ENCODE data around the gene CLDN2.

CLDN2 gene

DNA sequence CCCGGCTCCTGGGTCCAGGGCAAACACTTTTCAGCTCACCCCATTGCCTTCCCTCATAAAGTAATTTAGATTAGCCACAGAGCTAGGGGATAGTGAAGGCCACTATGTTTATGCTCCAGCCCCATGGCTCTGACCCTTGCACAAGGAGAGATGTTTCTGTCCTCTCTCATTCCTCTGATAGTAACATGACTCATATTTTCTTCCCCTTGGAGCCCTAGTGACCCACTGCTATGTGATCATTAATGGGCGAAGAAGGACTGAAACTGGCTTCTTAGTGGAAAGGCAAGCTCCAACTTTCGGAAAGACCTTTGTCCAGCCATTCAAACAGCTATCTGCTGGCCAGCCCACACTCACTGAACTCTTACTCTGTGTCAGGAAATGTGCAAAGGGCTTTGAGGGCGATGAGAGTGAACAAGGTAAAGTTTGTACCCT, 12.3 kb downstream of the CLDN2 start:
- no peak for TF ChIP-seq Cebpa-rat (IDR thresholded peaks at IDR 0.05)
- peaks cover 0 to 8% (median 0%) of the 10 kb centered on the region in 10 experiments; a peak in 5 of 20 replicates for H3K4me1 ChIP-seq
- H3K4me2 ChIP-seq = no peak overlapping the region
- no peak overlapping the region for H3K27ac ChIP-seq
- no peak overlapping the region for H3K9ac ChIP-seq
- no peak overlapping the region for H3K4me3 ChIP-seq
- peaks cover 0 to 6% (median 0%) of the 10 kb centered on the region in 11 experiments; a peak in 5 of 22 replicates for H4K20me1 ChIP-seq
- peaks cover 89 to 98% (median 96%) of the 10 kb centered on the region in 11 experiments for H3K27me3 ChIP-seq
- no peaks in the 10 kb centered on the region for H3K9me3 ChIP-seq (replicated peaks in 1 of 11)
- H3K36me3 ChIP-seq = no peaks in the 10 kb centered on the region

- Histone ChIP-seq H3K4me2 (peak overlapping the region in 2 of 11 experiments; percentile 12 to 16; a peak in 2 of 22 replicates), H4K20me1 (peaks cover 0 to 6% (median 0%) of the 10 kb centered on the region in 11 experiments; a peak in 5 of 22 replicates), H3K36me3 (no peaks in the 10 kb centered on the region), H3K9ac (no peak overlapping the region), H3K4me3 (no peak overlapping the region), H3K9me3 (replicated peaks in 1 of 11) (no peaks in the 10 kb centered on the region), H3K4me1 (peaks cover 0 to 8% (median 0%) of the 10 kb centered on the region in 10 experiments; a peak in 5 of 20 replicates), H3K27me3 (peaks cover 89 to 98% (median 96%) of the 10 kb centered on the region in 11 experiments), H3K27ac (no peak overlapping the region)
- no peak for TF ChIP-seq Cebpa-rat (IDR thresholded peaks at IDR 0.05)
These were observed 12.8 kb downstream of the CLDN2 start for GRCh38 chrX:106932960-106933537.

GRCh38 chrX:106933538-106933961, 13.3 kb downstream of the CLDN2 start:
- no peak overlapping the region for H3K4me3 ChIP-seq
- H4K20me1 ChIP-seq = peaks cover 0 to 6% (median 0%) of the 10 kb centered on the region in 11 experiments; a peak in 5 of 22 replicates
- peaks cover 89 to 98% (median 96%) of the 10 kb centered on the region in 11 experiments for H3K27me3 ChIP-seq
- peaks cover 0 to 8% (median 0%) of the 10 kb centered on the region in 10 experiments; a peak in 5 of 20 replicates for H3K4me1 ChIP-seq
- no peak for TF ChIP-seq Cebpa-rat (IDR thresholded peaks at IDR 0.05)
- H3K36me3 ChIP-seq = no peaks in the 10 kb centered on the region
- H3K9me3 ChIP-seq (replicated peaks in 1 of 11) = no peaks in the 10 kb centered on the region
- H3K9ac ChIP-seq = no peak overlapping the region
- H3K27ac ChIP-seq = no peak overlapping the region
- H3K4me2 ChIP-seq = peak overlapping the region in 2 of 11 experiments; percentile 12 to 16; a peak in 2 of 22 replicates

DNA sequence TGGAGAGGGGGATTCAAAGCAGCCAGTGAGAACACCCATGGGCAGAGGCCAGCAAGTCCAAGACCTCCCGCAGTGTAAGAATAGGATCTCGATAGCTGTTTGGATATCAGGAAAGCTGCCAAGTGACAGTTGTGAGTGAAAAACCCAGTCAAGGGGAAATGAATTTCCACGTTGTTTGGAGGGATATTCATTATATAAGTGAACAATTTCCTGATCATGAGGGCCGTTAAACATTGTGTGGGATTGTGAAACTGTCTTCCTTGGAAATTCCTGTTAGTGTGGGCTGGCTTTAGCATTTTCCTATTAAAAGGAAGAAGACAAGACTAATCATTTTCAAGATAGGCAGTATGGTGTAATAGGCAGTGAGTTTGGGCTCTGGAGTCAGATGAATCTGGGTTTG, 15.0 kb downstream of the CLDN2 start:
- no peak overlapping the region for H3K4me2 ChIP-seq
- peaks cover 0 to 6% (median 0%) of the 10 kb centered on the region in 11 experiments; a peak in 4 of 22 replicates for H4K20me1 ChIP-seq
- no peak overlapping the region for H3K9ac ChIP-seq
- peaks cover 0 to 8% (median 0%) of the 10 kb centered on the region in 10 experiments; a peak in 5 of 20 replicates for H3K4me1 ChIP-seq
- no peak overlapping the region for H3K4me3 ChIP-seq
- no peaks in the 10 kb centered on the region for H3K9me3 ChIP-seq (replicated peaks in 1 of 11)
- peaks cover 91 to 98% (median 97%) of the 10 kb centered on the region in 11 experiments for H3K27me3 ChIP-seq
- H3K27ac ChIP-seq = no peak overlapping the region
- H3K36me3 ChIP-seq = no peaks in the 10 kb centered on the region
- TF ChIP-seq Cebpa-rat (IDR thresholded peaks at IDR 0.05) = no peak

DNA sequence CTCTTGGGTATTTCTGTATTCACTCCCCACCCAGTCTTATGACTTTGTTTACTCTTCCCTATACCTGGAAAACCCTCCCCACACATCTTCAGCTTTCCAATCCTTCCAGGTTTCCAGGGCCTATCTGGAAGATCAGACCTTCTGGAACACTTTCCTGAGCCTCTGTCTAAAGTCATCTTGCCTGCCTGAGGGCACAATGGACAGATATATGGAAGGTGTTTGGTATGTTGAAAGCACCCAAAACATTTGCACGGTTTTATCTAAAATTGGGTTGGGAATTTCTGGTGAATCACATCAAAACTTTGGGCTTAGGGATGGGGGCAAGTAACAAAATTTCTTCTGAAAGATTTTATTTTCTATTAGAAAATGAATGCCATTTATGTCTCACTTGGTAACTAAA, 16.0 kb downstream of the CLDN2 start:
- H3K4me2 ChIP-seq = no peak overlapping the region

GRCh38 chrX:106939566-106939965, 19.4 kb downstream of the CLDN2 start:
- Histone ChIP-seq H3K9ac (no peak overlapping the region), H3K27me3 (peaks cover 94 to 98% (median 97%) of the 10 kb centered on the region in 11 experiments), H3K36me3 (peaks cover 0 to 13% (median 0%) of the 10 kb centered on the region in 11 experiments; a peak in 2 of 22 replicates), H4K20me1 (no peaks in the 10 kb centered on the region; a peak in 1 of 22 replicates), H3K4me1 (no peaks in the 10 kb centered on the region), H3K27ac (no peak overlapping the region), H3K4me2 (no peak overlapping the region), H3K4me3 (no peak overlapping the region), H3K9me3 (replicated peaks in 1 of 11) (no peaks in the 10 kb centered on the region)
- TF ChIP-seq Cebpa-rat (IDR thresholded peaks at IDR 0.05) = no peak

More for the DNA sequence above, 16.0 kb downstream of the CLDN2 start:
- Histone ChIP-seq H3K27me3 (peaks cover 88 to 98% (median 96%) of the 10 kb centered on the region in 11 experiments), H3K4me1 (peaks cover 0 to 8% (median 0%) of the 10 kb centered on the region in 10 experiments; a peak in 5 of 20 replicates), H3K27ac (no peak overlapping the region), H3K36me3 (no peaks in the 10 kb centered on the region; a peak in 1 of 22 replicates), H3K4me3 (no peak overlapping the region), H3K9me3 (replicated peaks in 1 of 11) (no peaks in the 10 kb centered on the region), H3K9ac (no peak overlapping the region), H4K20me1 (peaks cover 0 to 6% (median 0%) of the 10 kb centered on the region in 11 experiments; a peak in 4 of 22 replicates)
- TF ChIP-seq Cebpa-rat (IDR thresholded peaks at IDR 0.05) = no peak

GRCh38 chrX:106940068-106940467, 19.9 kb downstream of the CLDN2 start:
- H3K4me2 ChIP-seq = no peak overlapping the region
- no peak for TF ChIP-seq Cebpa-rat (IDR thresholded peaks at IDR 0.05)
- no peaks in the 10 kb centered on the region; a peak in 1 of 22 replicates for H4K20me1 ChIP-seq
- H3K9me3 ChIP-seq (replicated peaks in 1 of 11) = no peaks in the 10 kb centered on the region
- no peak overlapping the region for H3K4me3 ChIP-seq
- peaks cover 0 to 13% (median 0%) of the 10 kb centered on the region in 11 experiments; a peak in 2 of 22 replicates for H3K36me3 ChIP-seq
- no peak overlapping the region for H3K9ac ChIP-seq
- H3K27me3 ChIP-seq = peaks cover 97 to 100% (median 99%) of the 10 kb centered on the region in 11 experiments
- no peaks in the 10 kb centered on the region for H3K4me1 ChIP-seq
- no peak overlapping the region for H3K27ac ChIP-seq

DNA sequence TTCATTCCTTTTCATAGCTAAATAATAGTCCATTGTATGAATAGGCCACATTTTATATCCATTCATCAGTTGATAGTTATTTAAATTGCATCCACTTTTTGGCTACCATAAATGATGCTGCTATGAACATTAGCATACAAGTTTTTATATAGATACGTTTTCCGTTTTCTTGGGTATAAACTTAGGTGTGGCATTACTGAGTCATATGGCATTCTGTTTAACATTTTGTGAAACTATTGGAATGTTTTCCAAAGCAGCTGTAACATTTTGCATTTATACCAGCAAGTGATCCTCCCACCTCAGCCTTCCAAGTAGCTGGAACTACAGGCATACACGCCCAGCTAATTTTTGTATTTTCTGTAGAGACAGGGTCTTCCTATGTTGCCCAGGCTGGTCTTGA, 26.3 kb downstream of the CLDN2 start:
- Histone ChIP-seq H3K9ac (no peak overlapping the region), H3K4me1 (no peaks in the 10 kb centered on the region), H3K36me3 (peaks cover 0 to 11% (median 0%) of the 10 kb centered on the region in 11 experiments; a peak in 2 of 22 replicates), H3K27ac (no peak overlapping the region), H4K20me1 (no peaks in the 10 kb centered on the region), H3K27me3 (peaks cover 89 to 98% (median 97%) of the 10 kb centered on the region in 11 experiments), H3K9me3 (replicated peaks in 1 of 11) (no peaks in the 10 kb centered on the region), H3K4me3 (no peak overlapping the region), H3K4me2 (no peak overlapping the region)
- TF ChIP-seq Cebpa-rat (IDR thresholded peaks at IDR 0.05) = no peak

DNA sequence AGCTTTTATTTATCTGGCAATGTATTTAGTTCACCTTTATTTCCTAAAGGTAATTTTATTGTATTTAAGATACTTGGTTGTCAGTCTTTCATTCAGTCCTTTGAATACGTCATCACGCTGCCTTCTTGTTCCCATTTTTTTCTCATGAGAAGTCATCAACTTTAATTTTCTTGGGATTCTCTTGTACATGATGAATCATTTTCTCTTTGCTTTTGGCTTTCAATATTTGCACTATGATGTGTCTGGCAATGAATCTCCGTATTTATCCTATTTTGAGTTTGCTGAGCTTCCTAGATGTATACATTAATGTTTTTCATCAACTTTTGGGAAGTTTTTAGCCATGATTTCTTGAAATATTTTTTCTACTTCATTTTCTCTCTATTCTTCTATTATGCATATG, 28.4 kb downstream of the CLDN2 start:
- Histone ChIP-seq H3K9ac (no peak overlapping the region), H3K4me2 (no peak overlapping the region), H3K27ac (no peak overlapping the region), H3K4me1 (no peaks in the 10 kb centered on the region), H3K36me3 (no peaks in the 10 kb centered on the region), H3K27me3 (peaks cover 68 to 96% (median 89%) of the 10 kb centered on the region in 11 experiments), H3K9me3 (replicated peaks in 1 of 11) (no peaks in the 10 kb centered on the region), H3K4me3 (no peak overlapping the region), H4K20me1 (no peaks in the 10 kb centered on the region)
- TF ChIP-seq Cebpa-rat (IDR thresholded peaks at IDR 0.05) = no peak

Data from BLaER1 treated with 17β-estradiol and CSF1 and Interleukin-3, amounts not matched to agents 10 nM and 100 nM (cell line).